Heart right ventricle (tissue), 16 donors: ENCODE results near the gene LCNL1. TPM values are rescaled to one million over a fixed set of nuclear protein-coding genes. Genes with fewer than 3 reads are reported as not detected.

Experiments used
- ATAC-seq, 8 donors: fragments of 200-7000 bp; cut with Tn5 transposase; one replicate each; pipeline ENCODE4 v1.9.1; 2020; ENCODE audit warnings: mild to moderate bottlenecking in 8 of 8, moderate library complexity in 8 of 8, moderate number of reproducible peaks in 1 of 8
- DNase-seq, 2 donors: peaks; one replicate each; pipeline ENCODE4 v3.0.0-alpha.2; 2020
- H3K27ac ChIP-seq, 10 donors: fragments of 200-600 bp; sonication (generic) in 2 of 10; one replicate each; pipeline versions ENCODE4 v1.5.0 to v1.8.0; 2020 to 2022; ENCODE audit warnings: mild to moderate bottlenecking in 3 of 10
- H3K27me3 ChIP-seq, 7 donors: fragments of 200-600 bp; one replicate each; pipeline ENCODE4 v1.8.0; 2021 to 2022; ENCODE audit warnings: mild to moderate bottlenecking in 2 of 7
- H3K36me3 ChIP-seq, 9 donors: fragments of 200-600 bp; sonication (generic) in 1 of 9; one replicate each; pipeline versions ENCODE4 v1.5.0 to v1.8.0; 2020 to 2022; ENCODE audit warnings: mild to moderate bottlenecking in 2 of 9
- H3K4me1 ChIP-seq, 9 donors: fragments of 200-600 bp; sonication (generic) in 1 of 9; one replicate each; pipeline versions ENCODE4 v1.5.0 to v1.8.0; 2020 to 2022; ENCODE audit warnings: mild to moderate bottlenecking in 4 of 9
- H3K4me3 ChIP-seq, 10 donors: fragments of 200-600 bp; sonication (generic) in 2 of 10; one replicate each; pipeline versions ENCODE4 v1.5.0 to v1.8.0; 2020 to 2022; ENCODE audit warnings: mild to moderate bottlenecking in 7 of 10, moderate library complexity in 2 of 10
- H3K9me3 ChIP-seq, 11 donors: fragments of 200-600 bp in 10 of 11; sonication (generic) in 2 of 11; one replicate each; pipeline versions ENCODE4 v1.5.0 to v1.8.0; 2013 to 2022; ENCODE audit warnings: mild to moderate bottlenecking in 2 of 11, control low read depth in 1 of 11, moderate library complexity in 1 of 11
- CTCF ChIP-seq, 9 donors: fragments of 200-600 bp; sonication (generic) in 2 of 9; IDR thresholded peaks; one replicate each; pipeline versions ENCODE4 v1.5.0 to v1.8.0; 2021 to 2022; ENCODE audit warnings: antibody characterized with exemption in 9 of 9, mild to moderate bottlenecking in 5 of 9, moderate library complexity in 1 of 9
- WGBS, 2 donors: extraction: QIAGEN DNeasy Blood & Tissue Kit; methylation state at CpG; one replicate each; pipeline ENCODE4 v1.1.7; 2013; ENCODE audit warnings: inconsistent platforms in 1 of 2; 5-methylcytosine and 5-hydroxymethylcytosine counted together
- intact Hi-C, 10 donors: fragments of 100-400 bp; cut with DNase I; formaldehyde crosslinking; loops; one replicate each; pipeline versions ENCODE4 v1.11.1 to v1.14.2; 2022
- polyA plus RNA-seq, 2 donors: library from polyadenylated mRNA; stranded (reverse); fragments of 200-250 nt; gene quantifications; one replicate each; pipeline ENCODE4 v1.2.3, GENCODE V29; 2013
- total RNA-seq, 10 donors: library from RNA; stranded (reverse); fragmentation: NEBNext Ultra II Directional in 3 of 10; extraction: Animal tissue kit (Norgen Biotek cat#: 25700) in 3 of 10; gene quantifications; one replicate each; pipeline versions ENCODE4 v1.2.1 to v1.2.4, GENCODE V29; 2021 to 2023
- donor health status: Arrhythmogenic right ventricular cardiomyopathy.
- donor health status: ischemic (EF 13 %, LVEDD 7.1; RV severe dilation, severe dysfunction).
- donor health status: healthy with polysubstance abuse.
- donor health status: DM: no; HTN: yes; CAD: no.
- donor health status: DM: no; HTN: no; CAD: no.
- donor health status: ischemic (EF 25% LVEDD 6.9; RV normal size, moderate dysfunction).
- donor health status: ischemic (EF 25% LVEDD 5.7; RV mildly dilated, moderate dysfunction).
- donor health status: healthy.
- donor health status: DM: yes; HTN: yes; CAD: no.
- donor health status: Ischemic cardiomyopathy.
- donor health status: ischemic (EF 35%, LVEDD 5.7; RV mildly dilated, moderate dysfunction).
- donor health status: nonischemic (EF 11% LVEDD 7.7; RV severe dilation, severe dysfunction).
- donor health status: DM: yes; HTN: yes; CAD: no.
- donor health status: PGD.
- donor health status: ischemic (EF 29% LVEDD 5.4; RV normal size, mild dysfunction).
- donor health status: nonischemic (EF 23%, LVEDD 6.1; RV moderate dilation, normal function).

LCNL1 gene
- total and polyA plus RNA-seq, 12 donors, result 0.10 to 10.9 (median 6.4) TPM

GRCh38 chr9:136952321-136952850 lies 30.4 kb upstream of the LCNL1 start:
- peak in 2 of 8 donors; percentile 1 to 4 for ATAC-seq
- H3K9me3 ChIP-seq, result no peaks in the 10 kb centered on the region
- H3K4me1 ChIP-seq, result peaks cover 19 to 55% (median 28%) of the 10 kb centered on the region in 9 donors
- TF ChIP-seq CTCF (IDR thresholded peaks at IDR 0.05), result no peak
- intact Hi-C loops, result no loop called here
- 50 to 58% methylated on average over 11 to 15 of the region's 15 CpGs for WGBS, 2 donors
- H3K27ac ChIP-seq, result peak overlapping the region in 9 of 10 donors; percentile 5 to 97 (median 90)
- no peaks in the 10 kb centered on the region for H3K36me3 ChIP-seq
- DNase-seq, result peak in 1 of 2 donors; percentile 42
- H3K4me3 ChIP-seq, result no peak overlapping the region
- no peaks in the 10 kb centered on the region for H3K27me3 ChIP-seq

- intact Hi-C loops, result no loop called here
- no peaks in the 10 kb centered on the region for H3K27me3 ChIP-seq
- no peak overlapping the region for H3K4me3 ChIP-seq
- WGBS, 2 donors, result 79 to 84% methylated on average over 41 to 44 of the region's 44 CpGs
- peaks cover 15 to 47% (median 21%) of the 10 kb centered on the region in 9 donors for H3K4me1 ChIP-seq
- no peaks in the 10 kb centered on the region for H3K9me3 ChIP-seq
- ATAC-seq (no peak), DNase-seq (peak in 1 of 2 donors; percentile 11)
- H3K27ac ChIP-seq, result peak overlapping the region in 9 of 10 donors; percentile 5 to 97 (median 90)
- no peak for TF ChIP-seq CTCF (IDR thresholded peaks at IDR 0.05)
- no peaks in the 10 kb centered on the region for H3K36me3 ChIP-seq
Measured at GRCh38 chr9:136952876-136953770, 29.7 kb upstream of the LCNL1 start.

GRCh38 chr9:136953771-136954269 lies 29.0 kb upstream of the LCNL1 start:
- H3K9me3 ChIP-seq, result no peaks in the 10 kb centered on the region
- ATAC-seq, result no peak
- no peaks in the 10 kb centered on the region for H3K27me3 ChIP-seq
- no peak overlapping the region for H3K4me3 ChIP-seq
- peak in 1 of 2 donors; percentile 11 for DNase-seq
- no peaks in the 10 kb centered on the region for H3K36me3 ChIP-seq
- no peak overlapping the region for H3K27ac ChIP-seq
- intact Hi-C loops, result no loop called here
- WGBS, 2 donors, result 83 to 85% methylated on average over 19 of the region's 19 CpGs
- no peak for TF ChIP-seq CTCF (IDR thresholded peaks at IDR 0.05)
- peaks cover 13 to 40% (median 15%) of the 10 kb centered on the region in 9 donors for H3K4me1 ChIP-seq

GRCh38 chr9:136954270-136955083 lies 28.3 kb upstream of the LCNL1 start:
- intact Hi-C loops, result no loop called here
- 87 to 88% methylated on average over 25 of the region's 25 CpGs for WGBS, 2 donors
- ATAC-seq (no peak), DNase-seq (peak in 1 of 2 donors; percentile 14)
- no peaks in the 10 kb centered on the region for H3K36me3 ChIP-seq
- no peaks in the 10 kb centered on the region for H3K9me3 ChIP-seq
- no peaks in the 10 kb centered on the region for H3K27me3 ChIP-seq
- H3K4me3 ChIP-seq, result no peak overlapping the region
- no peak overlapping the region for H3K27ac ChIP-seq
- no peak for TF ChIP-seq CTCF (IDR thresholded peaks at IDR 0.05)
- H3K4me1 ChIP-seq, result peaks cover 7 to 34% (median 9%) of the 10 kb centered on the region in 9 donors
